Brain pericyte (primary cell): ENCODE measurements around the gene ADAMTSL2.

Source experiments
- DNase-seq: peaks from one replicate; pipeline ENCODE4 v3.0.0-alpha.2; 2012; ENCODE audit warnings: low read depth, low spot score

Gene ADAMTSL2

GRCh38 chr9:133534346-133535291, at the start of gene ADAMTSL2:
ADAMTSL2 (plus strand) TSS chr9:133534704; CDS start chr9:133536713, 2,009 bp downstream.
- no peak for DNase-seq

GRCh38 chr9:133485531-133486260, 48.8 kb upstream of the ADAMTSL2 start:
- no peak for DNase-seq

DNA sequence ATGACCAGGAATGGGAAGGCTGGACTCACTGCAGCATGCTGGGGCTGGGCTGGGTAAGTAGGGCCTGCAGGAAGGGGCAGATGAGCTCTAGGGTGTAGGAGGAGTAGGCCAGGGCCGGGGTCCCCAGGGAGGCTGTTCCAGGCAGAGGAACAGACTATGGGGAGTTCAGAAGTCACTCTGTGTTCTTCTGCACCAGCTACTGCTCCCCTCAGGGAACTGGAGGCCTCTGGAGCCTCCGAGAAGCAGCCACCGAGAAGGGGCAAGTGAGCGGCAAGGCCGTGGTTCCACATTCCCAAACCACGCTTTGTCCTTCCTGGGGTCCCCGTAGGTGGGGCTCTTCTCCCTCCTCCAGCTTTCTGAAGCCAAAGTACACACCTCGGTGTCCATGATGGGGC, 47.2 kb upstream of the ADAMTSL2 start:
- no peak for DNase-seq

DNA sequence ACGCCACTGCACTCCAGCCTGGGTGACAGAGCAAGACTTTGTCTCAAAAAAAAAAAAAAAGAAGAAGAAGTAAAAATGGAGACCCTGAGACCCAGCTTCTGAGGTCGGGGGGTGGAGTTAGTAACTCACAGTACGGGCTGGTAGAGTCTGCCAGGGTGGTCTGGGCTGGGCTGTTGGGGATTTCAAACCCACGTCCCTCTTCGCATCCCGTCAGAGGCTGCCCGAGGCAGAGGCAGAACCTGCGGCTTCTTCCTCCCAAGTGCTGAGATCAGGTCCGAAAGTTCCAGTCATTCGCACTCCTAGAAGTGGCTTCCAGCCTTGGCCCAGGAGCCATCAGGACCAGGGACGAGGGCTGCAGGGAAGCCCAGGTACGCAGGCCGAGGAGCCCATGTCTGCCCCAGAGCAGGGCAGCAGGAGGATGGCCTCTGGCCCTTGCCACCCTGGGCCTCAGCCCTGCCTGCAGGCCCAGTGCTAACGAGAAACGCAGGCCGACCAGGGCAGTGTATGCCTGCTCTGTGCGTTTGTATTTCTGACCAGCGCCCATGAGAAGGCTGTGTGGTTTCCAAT, 45.7 kb upstream of the ADAMTSL2 start:
- no peak for DNase-seq

- no peak for DNase-seq
These were observed 45.0 kb upstream of the ADAMTSL2 start for GRCh38 chr9:133489253-133490190.

- no peak for DNase-seq
These were observed 44.3 kb upstream of the ADAMTSL2 start for GRCh38 chr9:133490201-133490681.

GRCh38 chr9:133490865-133491655, 43.4 kb upstream of the ADAMTSL2 start:
- DNase-seq: no peak

GRCh38 chr9:133491656-133491925, 42.9 kb upstream of the ADAMTSL2 start:
- DNase-seq: no peak

DNA sequence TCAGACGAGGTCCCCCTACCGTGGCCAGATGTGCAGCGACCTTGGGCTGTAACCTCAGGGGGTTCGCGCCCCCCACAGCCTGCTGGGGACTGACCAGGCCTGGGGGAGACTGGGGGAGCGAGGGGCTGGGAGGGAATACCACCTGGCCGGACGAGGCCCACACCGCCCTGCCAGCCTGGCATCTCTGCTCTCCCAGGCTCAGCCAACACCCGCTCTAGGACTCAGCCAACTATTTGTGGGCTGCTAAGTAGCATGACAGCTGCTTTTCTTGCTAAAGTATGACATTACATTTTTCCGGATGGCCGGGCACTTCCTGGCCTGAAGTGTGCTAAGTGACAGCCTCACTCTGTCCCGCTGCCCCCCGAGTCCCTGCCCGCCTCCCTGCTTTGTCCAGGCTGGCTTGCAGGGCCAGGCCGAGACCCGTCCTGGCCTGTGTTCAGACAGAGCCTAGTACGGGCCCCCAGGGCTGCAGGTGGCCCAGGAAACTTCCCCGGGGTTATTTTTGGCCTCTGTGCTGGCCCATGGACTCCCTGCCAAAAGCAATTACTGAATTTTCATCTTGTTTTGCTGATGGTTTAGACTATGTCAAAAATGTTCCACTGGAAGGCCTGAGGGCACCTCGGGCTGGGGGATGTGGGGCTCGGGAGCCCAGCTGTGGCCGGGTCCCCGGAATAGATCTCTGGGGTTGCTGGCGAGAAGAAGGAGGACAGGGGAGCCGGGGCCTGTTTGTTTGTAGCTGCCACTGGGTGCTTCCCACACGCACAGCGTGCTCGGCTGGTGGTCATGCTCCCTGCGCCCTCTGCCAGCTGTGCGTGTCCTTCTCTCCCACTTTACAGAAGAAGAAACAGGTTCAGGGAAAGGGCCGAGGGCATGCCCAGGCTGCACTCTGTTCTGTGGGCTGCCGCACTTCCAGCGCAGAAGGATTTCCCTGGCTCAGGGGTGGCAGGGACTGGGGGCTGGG, 42.2 kb upstream of the ADAMTSL2 start:
- DNase-seq: no peak

DNA sequence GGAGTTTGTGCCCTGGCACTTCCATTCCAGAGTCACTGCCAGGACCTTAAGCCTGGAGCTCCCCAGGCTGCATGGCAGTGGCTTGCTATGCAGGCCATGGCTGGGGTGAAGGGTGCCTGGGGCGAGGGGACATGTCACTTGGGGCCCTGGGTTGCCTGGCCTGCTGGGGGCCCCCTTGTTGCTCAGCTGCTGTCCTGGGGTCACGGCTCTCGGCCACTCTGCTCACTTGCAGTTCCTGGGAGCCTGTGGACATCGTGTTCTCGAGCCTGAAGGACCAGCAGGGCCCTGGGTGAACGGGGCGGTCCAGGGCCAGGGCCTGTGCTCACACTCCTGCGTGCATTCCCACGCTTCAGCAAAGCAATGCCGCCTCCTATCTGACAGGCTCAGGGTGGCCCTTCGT, 41.1 kb upstream of the ADAMTSL2 start:
- no peak for DNase-seq

DNA sequence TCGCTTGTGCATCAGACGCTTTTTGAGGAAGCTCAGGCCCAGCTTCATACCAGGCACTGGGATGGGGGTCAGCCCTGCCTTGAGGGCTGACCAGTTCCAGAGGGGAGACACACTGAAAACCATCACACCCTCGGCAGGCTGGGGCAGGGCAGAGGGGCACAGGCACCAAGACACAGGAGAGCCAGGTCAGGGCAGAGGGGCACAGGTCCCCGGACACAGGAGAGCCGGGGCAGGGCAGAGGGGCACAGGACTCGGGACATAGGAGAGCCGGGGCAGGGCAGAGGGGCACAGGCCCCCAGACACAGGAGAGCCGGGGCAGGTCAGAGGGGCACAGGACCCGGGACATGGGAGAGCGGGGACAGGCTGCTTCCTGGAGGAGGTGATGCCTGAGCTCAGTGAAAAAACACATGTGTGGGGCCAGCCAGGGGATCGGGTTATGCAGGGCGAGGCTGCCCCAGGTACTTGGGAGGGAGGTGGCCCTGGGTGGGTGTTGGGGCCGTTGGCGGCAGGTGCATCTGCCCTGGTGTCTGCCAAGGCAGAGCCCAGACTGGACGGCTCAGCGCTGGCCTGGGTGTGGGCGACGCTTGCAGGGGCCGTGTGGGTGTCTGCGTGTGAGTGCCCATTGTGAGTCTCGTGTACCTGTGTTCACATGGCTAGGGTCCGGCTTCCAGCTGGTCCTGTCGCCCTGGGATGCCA, 40.5 kb upstream of the ADAMTSL2 start:
- no peak for DNase-seq

DNA sequence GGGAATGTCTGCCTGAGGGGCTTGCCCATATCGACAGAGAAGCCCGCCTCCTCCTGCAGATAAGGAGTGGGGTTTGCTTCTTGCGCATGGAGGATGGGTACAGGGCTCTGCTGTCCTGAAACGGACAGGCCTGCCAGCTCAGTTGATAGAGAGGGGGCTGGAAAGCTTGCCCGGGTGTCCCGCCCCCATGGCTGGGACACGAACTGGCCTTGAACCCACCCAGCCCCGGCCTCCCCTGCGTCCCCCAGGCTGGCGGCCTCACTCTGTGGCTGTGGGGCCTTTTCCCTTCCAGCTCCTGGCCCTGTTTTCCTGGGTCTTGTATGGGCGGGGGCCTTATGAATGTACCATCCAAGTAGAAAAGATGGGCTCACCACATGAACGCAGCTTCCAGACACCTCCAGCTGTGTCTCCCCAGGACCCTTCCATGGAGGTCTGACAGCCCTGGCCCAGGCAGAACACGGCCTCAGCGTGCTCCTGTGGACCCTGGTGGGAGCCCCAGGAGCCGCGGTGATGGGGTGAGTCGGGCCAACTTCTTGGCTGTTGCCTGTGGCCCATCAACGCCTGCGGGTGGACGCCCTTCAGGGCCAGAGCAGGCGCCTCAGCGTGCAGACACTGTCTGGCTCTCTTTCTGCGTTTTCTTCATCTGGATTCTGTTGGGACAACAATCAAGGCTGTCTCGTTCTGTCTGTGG, 39.7 kb upstream of the ADAMTSL2 start:
- DNase-seq: no peak

DNA sequence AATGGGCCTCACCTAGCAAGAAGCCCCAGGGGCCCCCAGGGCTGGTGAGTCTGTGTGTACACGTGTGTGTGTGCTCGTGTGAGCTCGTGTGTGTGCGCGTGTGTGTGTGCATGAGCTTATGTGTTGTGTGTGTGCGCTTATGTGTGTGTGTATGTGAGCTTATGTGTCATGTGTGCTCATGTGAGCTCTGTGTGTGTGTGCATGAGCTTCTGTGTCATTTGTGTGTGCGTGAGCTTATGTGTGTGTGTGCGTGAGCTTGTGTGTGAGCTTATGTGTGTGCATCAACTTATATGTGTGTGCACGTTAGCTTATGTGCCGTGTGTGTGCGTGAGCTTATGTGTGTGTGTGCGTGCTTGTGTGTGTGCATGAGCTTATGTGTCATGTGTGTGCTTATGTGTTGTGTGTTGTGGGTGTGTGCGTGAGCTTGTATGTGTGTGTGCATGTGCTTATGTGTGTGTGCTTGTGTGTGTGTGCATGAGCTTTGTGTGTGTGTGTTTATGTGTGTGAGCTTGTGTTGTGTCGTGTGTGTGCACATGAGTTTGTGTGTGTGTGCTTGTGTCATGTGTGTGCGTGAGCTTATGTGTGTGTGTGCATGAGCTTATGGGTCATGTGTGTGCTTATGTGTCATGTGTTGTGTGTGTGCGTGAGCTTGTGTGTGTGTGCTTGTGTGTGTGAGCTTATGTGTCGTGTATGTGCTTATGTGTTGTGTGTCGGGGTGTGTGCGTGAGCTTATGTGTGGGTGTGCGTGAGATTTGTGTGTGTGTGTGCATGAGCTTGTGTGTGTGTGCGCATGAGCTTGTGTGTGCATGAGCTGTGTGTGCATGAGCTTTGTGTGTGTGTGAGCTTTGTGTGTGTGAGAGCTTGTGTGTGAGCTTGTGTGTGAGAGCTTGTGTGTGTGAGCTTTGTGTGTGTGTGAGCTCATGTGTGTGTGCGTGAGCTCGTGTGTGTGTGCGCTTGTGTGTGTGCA, 38.9 kb upstream of the ADAMTSL2 start:
- DNase-seq: no peak

DNA sequence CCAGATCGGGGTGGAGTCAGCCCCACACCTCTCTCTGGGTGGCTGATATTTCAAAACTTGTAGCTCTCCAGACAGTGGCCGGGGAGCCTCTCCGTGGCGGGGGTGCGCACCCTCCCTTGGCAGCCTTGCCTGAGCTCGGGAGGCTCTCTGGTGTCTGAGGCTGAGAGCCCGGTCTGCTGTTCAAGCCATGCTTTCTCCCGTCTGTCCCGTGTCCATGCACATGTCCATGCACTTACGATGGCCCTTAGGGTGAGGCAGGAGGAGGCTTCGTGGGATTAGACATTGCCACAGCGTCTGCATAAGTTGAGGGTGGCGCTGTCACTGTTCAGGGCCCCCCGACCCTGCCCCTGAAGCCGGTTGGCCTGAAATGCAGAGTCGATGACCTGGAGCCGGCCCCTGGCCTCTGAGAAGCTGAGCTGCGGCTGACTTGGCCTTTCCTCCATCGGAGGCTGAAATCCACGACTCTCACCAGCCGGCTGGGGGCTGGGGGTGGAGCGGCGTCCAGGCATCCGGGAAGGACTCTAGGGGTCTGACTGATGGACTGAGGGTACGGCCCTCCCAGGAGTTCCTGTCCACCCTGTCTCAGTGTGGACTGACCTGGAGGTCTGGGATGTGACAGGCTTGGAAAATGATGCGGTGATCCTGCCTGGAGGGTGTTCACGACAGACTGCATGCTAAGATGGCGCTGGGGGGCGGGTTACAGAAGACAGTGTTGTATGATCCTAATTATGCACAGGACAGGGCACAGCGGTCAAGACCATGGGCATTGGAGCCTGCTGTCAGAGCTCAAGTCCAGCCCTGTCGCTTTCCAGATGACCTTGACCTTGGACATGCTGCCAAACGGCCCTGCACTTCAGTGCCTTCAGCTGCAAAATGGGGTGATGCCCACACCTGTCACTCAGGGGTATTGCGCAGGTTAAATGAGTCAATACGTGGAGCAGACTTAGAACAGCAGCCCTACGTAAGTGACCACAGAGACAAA, 37.4 kb upstream of the ADAMTSL2 start:
- no peak for DNase-seq

- no peak for DNase-seq
These were observed 35.2 kb upstream of the ADAMTSL2 start for GRCh38 chr9:133499132-133499891.
